SJCRH30 (cell line): ENCODE data around the gene CRP. TPM values are rescaled to one million over a fixed set of nuclear protein-coding genes. Genes with fewer than 3 reads are reported as not detected.
"Not testable (repeated sequence)": the region's sequence is repeated elsewhere in the genome, so short reads cannot be mapped to it uniquely, and the experiment has no call there.

Experiments
- DNase-seq, 2 experiments: peaks; one replicate each; pipeline ENCODE4 v3.0.0-alpha.2; 2015 to 2020
- H3K27ac ChIP-seq: fragments of 250-450 bp; sonication (Bioruptor Pico); 2 replicates; pipeline ENCODE4 v1.5.1; 2020; ENCODE audit warnings: mild to moderate bottlenecking, moderate library complexity
- H3K27me3 ChIP-seq: fragments of 250-450 bp; sonication (Bioruptor Pico); 2 replicates; pipeline ENCODE4 v1.5.1; 2020; ENCODE audit warnings: mild to moderate bottlenecking, moderate library complexity
- H3K36me3 ChIP-seq: fragments of 250-450 bp; sonication (Bioruptor Pico); 2 replicates; pipeline ENCODE4 v1.5.1; 2020; ENCODE audit warnings: mild to moderate bottlenecking, moderate library complexity
- H3K4me1 ChIP-seq: fragments of 250-450 bp; sonication (Bioruptor Pico); 2 replicates; pipeline ENCODE4 v1.5.1; 2020; ENCODE audit warnings: mild to moderate bottlenecking, moderate library complexity
- H3K4me3 ChIP-seq: fragments of 250-450 bp; sonication (Bioruptor Pico); 2 replicates; pipeline ENCODE4 v1.5.1; 2020; ENCODE audit warnings: mild to moderate bottlenecking, moderate library complexity
- H3K9me3 ChIP-seq: fragments of 250-450 bp; sonication (Bioruptor Pico); replicated peaks from 2 replicates; pipeline ENCODE4 v1.5.1; 2020; ENCODE audit warnings: mild to moderate bottlenecking, moderate library complexity
- total RNA-seq: library from RNA; depleted of rRNA; stranded (reverse); fragments of >200 nt; shearing (Covaris generic); gene quantifications from 2 replicates; pipeline ENCODE4 v1.2.3, GENCODE V29; 2014; rRNA removed

The CRP gene
- not detected in 2 replicates for total RNA-seq

DNA sequence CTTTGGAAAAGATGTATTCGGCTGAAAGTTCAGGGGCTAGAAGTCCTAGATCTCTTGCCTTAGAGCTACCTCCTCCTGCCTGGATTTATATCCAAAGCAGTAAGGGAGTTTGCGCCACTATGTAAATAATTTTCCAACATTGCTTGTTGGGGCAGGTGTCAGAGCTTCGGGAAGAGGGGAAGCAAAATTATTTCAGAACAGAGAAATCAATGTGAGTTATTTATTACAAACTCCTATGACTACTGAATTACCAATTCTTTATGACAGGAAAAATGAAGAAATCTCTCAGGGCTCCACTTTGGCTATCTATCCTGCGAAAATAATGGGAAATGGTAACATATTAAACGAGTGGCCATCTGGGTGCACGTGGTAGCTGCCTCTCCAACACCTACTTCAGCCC, at the start of gene CRP:
CRP (minus strand) TSS at position 61 of the 400 bp plus-strand sequence. CDS start 104 bp downstream, outside the sequence.
- H3K9me3 ChIP-seq: no peaks in the 10 kb centered on the region
- no peaks in the 10 kb centered on the region for H3K36me3 ChIP-seq
- DNase-seq: no peak
- H3K27me3 ChIP-seq: no peaks in the 10 kb centered on the region
- H3K4me3 ChIP-seq: no peak within 1 kb of the TSS
- H3K4me1 ChIP-seq: no peaks in the 10 kb centered on the region
- H3K27ac ChIP-seq: no peak within 1 kb of the TSS

GRCh38 chr1:159763686-159764085, 49.3 kb upstream of the CRP start:
- no peaks in the 10 kb centered on the region for H3K27me3 ChIP-seq
- H3K9me3 ChIP-seq: no peaks in the 10 kb centered on the region
- no peak for DNase-seq
- H3K27ac ChIP-seq: no peak overlapping the region
- no peaks in the 10 kb centered on the region for H3K36me3 ChIP-seq
- H3K4me1 ChIP-seq: no peaks in the 10 kb centered on the region
- no peak overlapping the region for H3K4me3 ChIP-seq

GRCh38 chr1:159756397-159756796, 42.0 kb upstream of the CRP start:
- H3K4me1 ChIP-seq: no peaks in the 10 kb centered on the region
- H3K36me3 ChIP-seq: no peaks in the 10 kb centered on the region
- DNase-seq: no peak
- H3K9me3 ChIP-seq: no peaks in the 10 kb centered on the region
- H3K27me3 ChIP-seq: no peaks in the 10 kb centered on the region
- H3K4me3 ChIP-seq: no peak overlapping the region
- no peak overlapping the region for H3K27ac ChIP-seq

DNA sequence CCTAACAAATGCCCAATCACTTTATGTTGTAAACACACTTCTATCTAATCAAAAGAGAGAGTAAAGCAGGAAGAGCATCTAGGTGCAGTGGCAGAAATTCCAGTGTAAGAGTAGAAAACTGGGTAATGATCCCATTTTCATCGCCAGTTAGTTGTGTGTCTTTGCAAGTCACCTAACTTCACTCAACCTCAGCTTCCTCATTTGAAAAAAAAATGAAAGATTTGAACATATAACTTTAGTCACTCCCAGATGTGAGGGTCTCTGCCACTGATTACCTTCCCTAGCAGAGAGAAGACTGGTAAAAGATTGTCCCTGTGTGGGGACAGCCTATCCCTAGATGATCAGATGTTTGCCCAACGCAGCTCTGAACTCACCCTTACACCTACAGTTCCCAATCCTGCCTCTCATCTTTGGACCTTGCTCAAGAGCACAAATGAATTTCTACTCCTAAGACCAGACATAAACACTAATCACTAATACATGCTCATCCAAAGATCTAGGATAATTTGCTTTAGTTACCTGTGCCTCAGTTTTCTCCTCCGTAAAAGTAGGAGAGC, 41.1 kb upstream of the CRP start:
- DNase-seq: no peak
- H3K27ac ChIP-seq: no peak overlapping the region
- no peaks in the 10 kb centered on the region for H3K9me3 ChIP-seq
- no peaks in the 10 kb centered on the region for H3K4me1 ChIP-seq
- no peaks in the 10 kb centered on the region for H3K36me3 ChIP-seq
- H3K27me3 ChIP-seq: no peaks in the 10 kb centered on the region
- H3K4me3 ChIP-seq: no peak overlapping the region

GRCh38 chr1:159753386-159753785, 39.0 kb upstream of the CRP start:
- DNase-seq: no peak
- no peak overlapping the region for H3K4me3 ChIP-seq
- no peaks in the 10 kb centered on the region for H3K9me3 ChIP-seq
- H3K27me3 ChIP-seq: no peaks in the 10 kb centered on the region
- H3K36me3 ChIP-seq: no peaks in the 10 kb centered on the region
- H3K27ac ChIP-seq: no peak overlapping the region
- no peaks in the 10 kb centered on the region for H3K4me1 ChIP-seq

DNA sequence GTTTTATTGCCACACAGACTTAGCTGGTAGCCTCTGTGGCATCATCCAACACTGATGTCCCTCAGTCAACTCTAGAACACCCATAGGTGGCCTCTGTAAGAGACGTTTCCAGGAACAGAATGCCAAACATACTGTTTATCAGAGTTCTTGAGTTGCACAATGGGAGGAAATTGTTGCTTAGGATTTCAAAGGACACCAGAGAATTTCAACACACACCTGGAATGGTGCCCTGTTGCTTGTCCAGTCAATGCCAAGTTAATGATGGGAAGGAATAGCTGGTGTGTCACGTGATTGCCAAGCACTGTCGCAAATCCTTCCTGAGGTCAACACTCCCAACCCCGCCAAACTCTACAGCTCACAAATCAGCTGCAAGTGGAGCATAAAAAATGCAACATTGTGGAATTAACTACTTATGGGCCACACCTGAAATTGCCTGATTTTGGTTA, 37.8 kb upstream of the CRP start:
- Histone ChIP-seq H3K27ac (no peak overlapping the region), H3K27me3 (no peaks in the 10 kb centered on the region), H3K9me3 (no peaks in the 10 kb centered on the region), H3K4me3 (no peak overlapping the region), H3K36me3 (no peaks in the 10 kb centered on the region), H3K4me1 (no peaks in the 10 kb centered on the region)
- DNase-seq: no peak

GRCh38 chr1:159751031-159751430, 36.6 kb upstream of the CRP start:
- Histone ChIP-seq H3K36me3 (no peaks in the 10 kb centered on the region), H3K4me3 (no peak overlapping the region), H3K9me3 (no peaks in the 10 kb centered on the region), H3K27me3 (no peaks in the 10 kb centered on the region), H3K4me1 (no peaks in the 10 kb centered on the region), H3K27ac (no peak overlapping the region)
- DNase-seq: no peak

GRCh38 chr1:159750621-159751020, 36.2 kb upstream of the CRP start:
- DNase-seq: no peak
- H3K9me3 ChIP-seq: no peaks in the 10 kb centered on the region
- H3K36me3 ChIP-seq: no peaks in the 10 kb centered on the region
- no peaks in the 10 kb centered on the region for H3K27me3 ChIP-seq
- H3K4me1 ChIP-seq: no peaks in the 10 kb centered on the region
- no peak overlapping the region for H3K4me3 ChIP-seq
- no peak overlapping the region for H3K27ac ChIP-seq

DNA sequence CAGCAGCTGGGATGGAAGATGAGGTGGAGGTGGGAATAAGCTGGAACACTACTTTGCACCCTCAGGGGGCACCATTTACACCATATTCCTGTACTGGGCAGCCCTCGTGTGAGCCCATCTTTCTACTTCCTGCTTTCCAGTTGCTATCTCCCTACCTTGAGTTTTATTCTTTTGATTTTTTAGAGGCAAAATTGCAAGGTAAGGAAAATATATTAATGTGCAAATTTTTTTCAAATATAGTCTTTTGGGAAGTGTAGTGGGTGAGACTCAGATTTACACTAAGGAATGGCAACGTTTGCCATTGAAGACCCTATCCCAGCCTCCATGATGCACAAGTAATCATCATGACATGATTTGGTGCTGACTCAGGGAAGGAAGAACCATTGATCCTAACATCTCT, 35.2 kb upstream of the CRP start:
- no peaks in the 10 kb centered on the region for H3K36me3 ChIP-seq
- no peak for DNase-seq
- H3K4me1 ChIP-seq: no peaks in the 10 kb centered on the region
- no peaks in the 10 kb centered on the region for H3K27me3 ChIP-seq
- no peaks in the 10 kb centered on the region for H3K9me3 ChIP-seq
- no peak overlapping the region for H3K27ac ChIP-seq
- H3K4me3 ChIP-seq: no peak overlapping the region

DNA sequence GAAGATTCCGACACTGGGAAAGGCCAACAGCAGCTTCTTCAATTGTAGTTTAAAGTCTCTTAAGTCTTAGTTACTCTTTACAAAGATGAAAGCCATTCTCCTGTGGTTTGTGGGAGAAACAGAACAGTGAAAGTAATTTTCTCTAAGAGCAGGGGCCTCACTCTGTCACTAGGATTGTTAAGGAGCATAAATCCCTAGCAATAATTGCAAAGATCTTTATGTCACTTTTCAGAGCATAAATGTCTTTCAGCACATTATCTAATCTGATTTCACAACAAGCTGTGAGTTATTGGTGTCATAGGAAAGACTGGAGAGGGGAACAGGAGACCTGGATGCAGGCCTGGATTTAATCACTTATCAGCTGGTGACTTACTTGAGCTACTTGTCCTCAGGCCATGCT, 34.0 kb upstream of the CRP start:
- Histone ChIP-seq H3K9me3 (no peaks in the 10 kb centered on the region), H3K27me3 (no peaks in the 10 kb centered on the region), H3K27ac (no peak overlapping the region), H3K36me3 (no peaks in the 10 kb centered on the region), H3K4me3 (no peak overlapping the region), H3K4me1 (no peaks in the 10 kb centered on the region)
- DNase-seq: no peak

- no peak for DNase-seq
- H3K4me3 ChIP-seq: no peak overlapping the region
- no peak overlapping the region for H3K27ac ChIP-seq
- no peaks in the 10 kb centered on the region for H3K9me3 ChIP-seq
- no peaks in the 10 kb centered on the region for H3K4me1 ChIP-seq
- no peaks in the 10 kb centered on the region for H3K27me3 ChIP-seq
- no peaks in the 10 kb centered on the region for H3K36me3 ChIP-seq
These were observed 32.3 kb upstream of the CRP start for GRCh38 chr1:159746666-159747065.

DNA sequence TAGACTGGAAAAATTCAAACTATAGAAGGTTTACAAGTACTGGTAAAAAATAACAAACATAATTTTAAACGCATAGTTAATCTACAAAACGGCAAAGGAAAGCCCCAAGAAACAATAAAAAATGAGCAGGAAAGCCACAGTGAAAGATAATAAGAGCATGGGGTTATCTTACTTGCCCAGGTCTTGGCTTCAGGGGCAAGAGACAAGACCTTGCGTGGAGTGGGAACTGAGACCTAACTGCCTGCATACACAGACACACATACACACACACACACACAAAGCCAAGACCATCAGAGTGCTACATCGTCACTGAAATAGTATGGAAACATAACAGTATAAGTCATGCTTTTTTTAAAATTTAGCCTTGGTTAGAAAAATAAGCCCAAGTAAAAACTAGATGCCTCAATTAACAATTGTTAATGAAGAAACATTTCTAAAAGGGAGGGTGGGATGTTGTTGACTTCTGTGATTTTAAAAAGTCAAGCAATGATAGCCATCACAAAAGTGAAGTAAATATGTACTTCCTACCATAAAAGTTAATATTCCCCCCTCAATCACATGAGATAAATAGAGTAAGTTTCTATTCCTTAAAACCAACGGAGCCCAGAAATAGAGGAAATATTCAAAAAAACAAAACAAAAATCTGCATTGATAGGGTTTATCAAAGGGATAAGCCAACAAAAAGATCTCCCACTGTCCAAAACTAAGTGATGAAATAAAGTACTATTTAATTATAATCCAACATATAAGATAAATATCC, 29.4 kb upstream of the CRP start:
- Histone ChIP-seq H3K27me3 (no peaks in the 10 kb centered on the region), H3K36me3 (no peaks in the 10 kb centered on the region), H3K4me1 (no peaks in the 10 kb centered on the region), H3K27ac (no peak overlapping the region), H3K4me3 (no peak overlapping the region), H3K9me3 (no peaks in the 10 kb centered on the region)
- no peak for DNase-seq

DNA sequence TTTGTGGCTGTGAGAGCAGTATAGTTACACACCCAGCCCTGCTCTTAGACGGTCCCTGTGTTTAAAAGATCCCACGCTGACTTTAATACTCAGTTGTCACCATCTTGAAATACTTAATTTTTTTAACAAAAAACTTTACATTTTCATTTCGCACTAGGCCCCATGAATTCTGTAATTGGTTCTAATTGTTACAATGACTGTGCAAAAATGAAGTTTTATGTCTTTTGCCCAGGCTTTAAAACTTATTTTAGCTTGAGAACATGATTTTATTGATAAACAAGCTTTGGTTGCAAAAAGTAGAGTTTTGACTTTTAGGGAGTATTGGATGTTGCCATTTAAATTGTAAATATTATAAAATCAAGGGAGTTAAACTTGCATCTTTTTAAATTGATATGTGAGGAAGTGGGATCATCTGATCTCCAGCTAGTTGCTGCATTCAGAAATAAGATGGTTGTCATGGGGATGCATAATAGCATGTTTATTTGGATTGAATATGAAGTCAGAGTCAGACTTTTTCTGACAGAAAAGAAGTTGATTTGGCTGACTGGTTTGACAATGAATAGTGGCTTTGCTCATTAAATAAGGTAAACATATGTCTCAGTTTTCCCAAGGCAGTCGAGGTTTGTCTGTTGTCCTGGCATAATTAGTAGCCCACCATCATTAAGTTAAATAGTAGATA, 23.0 kb upstream of the CRP start:
- H3K9me3 ChIP-seq: no peaks in the 10 kb centered on the region
- no peaks in the 10 kb centered on the region for H3K27me3 ChIP-seq
- H3K4me1 ChIP-seq: no peaks in the 10 kb centered on the region
- H3K4me3 ChIP-seq: no peak overlapping the region
- no peaks in the 10 kb centered on the region for H3K36me3 ChIP-seq
- no peak overlapping the region for H3K27ac ChIP-seq
- no peak for DNase-seq

GRCh38 chr1:159723188-159723587, 8.8 kb upstream of the CRP start:
- not testable (repeated sequence) for H3K27me3 ChIP-seq, H3K4me1 ChIP-seq, DNase-seq, H3K27ac ChIP-seq, H3K36me3 ChIP-seq, H3K9me3 ChIP-seq, H3K4me3 ChIP-seq

GRCh38 chr1:159719990-159720389, 5.6 kb upstream of the CRP start:
- Histone ChIP-seq H3K27ac (no peak overlapping the region), H3K9me3 (no peaks in the 10 kb centered on the region), H3K4me3 (no peak overlapping the region), H3K36me3 (no peaks in the 10 kb centered on the region), H3K4me1 (no peaks in the 10 kb centered on the region), H3K27me3 (no peaks in the 10 kb centered on the region)
- DNase-seq: no peak
